GM21723 (cell line): Measurements from ENCODE around the gene CRYBG3.
A peak's percentile ranks its signal among the peaks of the same experiment; 100 is the strongest.
"Not testable (repeated sequence)": the region's sequence is repeated elsewhere in the genome, so short reads cannot be mapped to it uniquely, and the experiment has no call there.

Source experiments
- ATAC-seq: cut with Tn5 transposase; IDR thresholded peaks from one replicate; pipeline ENCODE4 v1.9.1; 2021; ENCODE audit warnings: mild to moderate bottlenecking, moderate library complexity; ENCODE audit not compliant: unreplicated experiment

The CRYBG3 gene

DNA sequence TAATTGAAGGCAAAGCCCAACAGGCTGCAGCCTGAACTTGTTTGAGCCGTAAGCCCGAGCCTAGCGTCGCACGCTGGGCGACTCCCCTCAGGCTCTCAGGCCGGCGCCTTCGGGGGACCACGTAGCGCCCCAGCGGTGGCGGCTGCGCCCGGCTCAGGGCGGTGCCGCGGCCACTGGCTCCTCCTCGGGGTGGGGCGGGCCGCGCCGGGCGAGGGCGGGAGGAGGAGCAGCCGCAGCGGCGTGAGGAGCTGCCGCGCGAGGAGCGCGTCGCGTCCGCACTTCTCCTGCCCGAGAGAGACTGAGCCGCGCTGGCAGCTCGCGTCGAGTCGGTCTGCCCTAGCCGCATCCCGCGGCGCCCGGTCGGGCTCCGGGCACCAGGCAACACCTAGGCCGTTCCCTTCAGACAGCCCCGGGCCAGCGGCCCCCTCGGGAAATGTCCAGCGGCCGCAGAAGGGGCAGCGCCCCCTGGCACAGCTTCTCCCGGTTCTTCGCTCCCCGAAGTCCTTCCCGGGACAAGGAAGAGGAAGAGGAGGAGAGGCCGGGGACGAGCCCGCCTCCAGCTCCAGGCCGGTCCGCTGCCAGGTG lies at the start of gene CRYBG3:
TSS of gene CRYBG3 (plus strand) at position 238 of the 585 bp plus-strand sequence. CDS start at position 434, 196 bp downstream.
- ATAC-seq = peak; percentile 99

GRCh38 chr3:97772926-97773325 lies 48.9 kb upstream of the CRYBG3 start:
- ATAC-seq = no peak

GRCh38 chr3:97778152-97778551 lies 43.7 kb upstream of the CRYBG3 start:
- ATAC-seq = no peak

- ATAC-seq = peak; percentile 78
Measured at GRCh38 chr3:97793420-97794019, 28.3 kb upstream of the CRYBG3 start.

- ATAC-seq = no peak
Measured at GRCh38 chr3:97795951-97796350, 25.9 kb upstream of the CRYBG3 start.

DNA sequence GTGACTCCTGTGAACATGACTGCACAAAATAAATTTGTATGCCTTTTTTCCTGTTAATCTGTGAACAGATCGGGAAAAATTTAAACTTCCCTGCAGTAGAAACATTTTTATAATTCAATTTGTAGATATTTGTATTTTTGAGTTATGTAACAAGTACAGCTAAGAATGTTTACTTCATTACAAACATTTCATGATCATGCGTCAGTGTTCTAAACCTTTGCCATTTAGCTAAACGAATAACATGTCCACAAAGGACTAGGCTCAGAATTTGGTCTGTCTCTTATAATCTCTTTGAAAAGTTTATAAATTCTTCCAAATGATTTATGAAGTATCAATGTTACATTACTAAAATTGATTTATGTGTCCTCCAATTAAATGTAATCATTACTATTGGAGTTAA lies 17.3 kb upstream of the CRYBG3 start:
- no peak for ATAC-seq

- no peak for ATAC-seq
Measured at GRCh38 chr3:97810779-97811390, 10.9 kb upstream of the CRYBG3 start.

DNA sequence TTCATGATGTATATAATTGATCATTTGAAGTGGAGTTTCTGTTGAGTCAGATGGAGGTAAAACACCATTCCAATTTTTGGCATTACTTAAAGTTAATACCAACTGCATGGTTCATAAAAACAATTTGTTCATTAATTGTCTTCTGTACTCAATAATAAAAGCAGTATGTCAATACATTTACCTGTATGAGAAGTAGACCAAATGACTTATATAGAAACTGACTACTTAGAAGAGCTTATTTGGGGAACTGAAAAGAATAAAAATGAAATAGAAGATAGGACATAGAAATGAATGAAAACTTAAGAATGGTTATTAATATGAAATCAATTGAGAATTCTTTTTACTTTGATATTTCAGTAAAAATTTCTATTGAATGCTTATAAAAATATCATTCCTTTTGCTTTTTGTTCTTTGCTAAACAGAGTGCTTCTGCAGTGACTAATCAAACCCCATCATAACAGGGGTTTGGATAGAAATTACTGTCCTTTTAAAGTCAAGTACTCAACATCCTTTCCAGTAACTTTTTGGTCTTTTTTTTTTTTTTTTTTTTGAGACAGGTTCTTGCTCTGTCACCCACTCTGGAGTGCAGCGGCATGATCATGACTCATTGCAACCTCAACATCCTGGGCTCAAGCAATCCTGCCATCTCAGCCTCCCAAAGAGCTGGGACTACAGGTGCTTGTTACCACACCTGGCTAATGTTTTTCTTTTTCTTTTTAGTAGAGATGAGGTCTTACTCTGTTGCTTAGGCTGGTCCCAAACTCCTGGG lies 6.5 kb upstream of the CRYBG3 start:
- peak; percentile 67 for ATAC-seq

GRCh38 chr3:97816811-97817210 lies 5.0 kb upstream of the CRYBG3 start:
- ATAC-seq = no peak

DNA sequence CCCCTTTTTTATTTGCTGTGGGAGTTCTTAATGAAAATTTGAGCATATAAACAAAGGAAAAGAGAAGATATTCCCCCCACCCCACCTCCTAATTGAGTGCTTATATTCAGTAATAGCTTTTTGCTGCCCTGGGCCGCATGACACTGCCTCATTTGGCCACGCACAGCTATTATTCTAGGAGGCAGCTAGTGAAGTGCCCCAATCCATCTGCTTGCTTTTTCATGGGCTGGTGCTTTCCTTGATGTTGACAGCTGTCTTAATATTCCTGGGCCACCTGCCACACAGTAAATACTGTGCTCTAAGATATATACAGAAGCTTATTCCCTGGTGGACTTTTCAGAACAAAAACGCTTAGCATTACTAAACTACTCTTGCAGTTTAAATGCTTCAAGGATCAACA lies 3.8 kb upstream of the CRYBG3 start:
- ATAC-seq = no peak

GRCh38 chr3:97820780-97821179 lies 1.0 kb upstream of the CRYBG3 start:
- ATAC-seq = no peak

DNA sequence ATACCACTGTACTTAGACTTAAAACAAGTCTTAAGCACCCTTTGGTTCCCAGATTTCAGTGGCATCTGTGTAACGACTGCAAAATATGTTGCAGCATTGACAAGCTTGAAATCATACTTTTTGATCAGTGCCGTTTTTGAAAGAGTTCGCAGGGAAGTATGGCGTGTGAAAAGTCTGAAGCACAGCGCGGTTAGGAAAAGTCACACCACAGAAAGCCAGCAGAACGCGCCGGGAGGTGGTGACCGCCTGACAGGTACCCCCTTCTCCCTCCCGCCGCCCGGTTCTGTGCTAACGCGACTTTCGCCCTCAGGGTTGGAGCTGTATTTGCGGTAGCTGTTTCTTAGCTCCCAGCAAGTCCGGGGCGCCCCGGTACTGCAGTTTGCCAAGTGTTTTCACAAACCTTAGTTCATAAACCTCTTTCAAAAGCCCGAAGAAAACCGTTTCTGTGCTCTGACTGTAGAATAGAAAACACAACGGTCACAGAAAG lies 481 bp upstream of the CRYBG3 start:
- peak; percentile 54 for ATAC-seq

- peak; percentile 42 for ATAC-seq
Measured at GRCh38 chr3:97822359-97822775, 556 bp downstream of the CRYBG3 start.

DNA sequence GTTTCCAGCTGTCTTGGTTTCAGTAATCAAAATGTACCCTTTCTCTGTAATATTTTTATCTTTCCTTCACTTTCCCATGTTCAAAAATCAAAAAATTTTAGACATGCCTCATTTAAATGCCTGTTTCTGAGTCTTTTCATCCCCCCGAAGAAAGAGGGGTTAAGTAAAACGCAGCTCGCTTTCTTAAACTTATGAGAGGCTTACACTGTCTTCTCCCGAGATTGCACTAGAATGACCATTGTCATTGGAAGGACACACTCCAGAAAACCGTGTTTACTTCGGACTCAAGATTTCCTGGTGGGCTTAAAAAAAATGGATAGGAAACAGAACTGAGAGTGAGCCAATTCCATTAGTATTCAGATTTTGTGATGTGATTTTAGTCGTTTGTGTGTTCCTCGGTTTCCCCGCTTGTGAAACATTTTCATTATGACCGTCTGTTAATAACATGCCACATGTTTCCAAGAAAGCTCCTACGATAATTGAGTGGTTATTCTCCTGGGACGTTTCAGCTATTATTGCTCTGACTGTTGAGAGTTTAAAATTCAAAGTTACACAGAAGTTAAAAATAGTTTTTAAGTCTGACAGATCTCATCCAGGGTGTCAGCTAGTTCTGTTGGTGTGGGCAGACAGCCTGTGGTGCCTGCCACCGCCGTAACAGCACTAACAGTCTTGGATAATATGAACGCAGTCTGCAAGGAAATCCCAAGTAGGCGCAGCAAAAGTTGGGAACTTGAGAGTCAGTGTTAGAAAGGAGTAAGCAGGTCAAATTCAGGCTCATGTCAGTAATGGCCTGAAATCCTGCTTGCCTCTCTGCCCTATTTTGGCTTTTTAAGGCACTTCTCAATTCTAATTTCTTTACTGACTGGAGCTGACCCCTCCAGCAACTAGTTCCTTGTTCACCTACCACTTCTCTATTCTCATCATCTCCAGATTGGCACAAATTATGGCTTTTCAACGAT lies 1.5 kb downstream of the CRYBG3 start:
- no peak for ATAC-seq

DNA sequence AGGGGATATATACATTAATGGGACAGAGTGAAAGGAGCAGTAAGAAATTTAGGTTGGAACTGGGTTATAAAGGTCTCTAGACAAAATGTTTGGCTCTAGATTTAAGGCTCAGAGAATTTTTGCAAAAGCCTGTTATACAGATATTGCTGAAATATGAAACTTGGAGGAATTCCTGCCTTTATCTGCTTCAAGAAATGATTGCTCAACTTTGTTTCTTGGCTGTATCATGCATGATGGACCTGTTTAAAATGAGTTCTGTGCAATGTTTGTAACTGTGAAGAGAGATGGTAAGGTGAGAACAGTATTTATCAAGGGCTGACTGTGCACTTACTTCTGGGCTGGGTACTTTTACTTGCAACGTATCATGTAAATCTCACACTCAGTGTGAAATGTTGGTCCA lies 3.3 kb downstream of the CRYBG3 start:
- ATAC-seq = no peak

- no peak for ATAC-seq
Measured at GRCh38 chr3:97827741-97828471, 6.1 kb downstream of the CRYBG3 start.

DNA sequence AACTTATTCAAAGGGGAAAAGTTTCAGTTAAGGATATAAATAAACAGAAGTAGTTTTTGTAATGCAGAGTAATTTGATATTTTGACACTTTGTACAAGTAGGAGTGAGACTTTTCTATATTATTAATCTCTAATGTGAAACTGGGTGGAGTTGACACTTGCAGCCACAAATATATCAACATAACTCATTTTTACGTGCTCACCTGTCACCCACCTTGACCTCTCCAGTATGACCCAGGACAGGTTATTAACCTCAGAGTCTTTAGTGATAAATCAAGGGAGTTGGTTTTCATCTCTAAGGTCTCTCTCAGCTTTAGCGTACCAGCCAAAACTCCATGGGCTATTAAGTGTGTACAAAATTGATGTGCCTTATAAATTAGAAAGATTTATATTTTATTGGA lies 7.4 kb downstream of the CRYBG3 start:
- ATAC-seq = no peak

DNA sequence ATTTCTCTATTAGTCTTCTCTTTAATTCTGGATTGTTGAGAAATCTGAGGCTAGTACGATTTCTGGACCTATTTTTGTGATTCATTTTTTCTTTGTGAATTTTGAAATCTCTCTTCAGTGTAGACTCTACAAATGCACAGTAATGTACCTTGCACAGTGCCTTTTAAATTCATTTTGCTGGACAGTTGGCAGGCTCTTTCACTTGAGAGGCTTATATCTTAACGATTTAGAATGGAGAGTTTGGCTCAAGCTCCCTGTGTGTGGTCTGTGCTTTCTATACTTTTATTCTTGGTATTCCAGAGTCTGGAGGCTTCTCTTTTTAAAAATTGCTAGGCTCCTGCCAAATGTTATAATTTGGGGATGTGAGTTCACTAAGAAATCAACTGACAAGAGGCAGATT lies 8.8 kb downstream of the CRYBG3 start:
- ATAC-seq = no peak

- ATAC-seq = no peak
Measured at GRCh38 chr3:97831140-97831539, 9.3 kb downstream of the CRYBG3 start.

- not testable (repeated sequence) for ATAC-seq
Measured at GRCh38 chr3:97833184-97833583, 11.4 kb downstream of the CRYBG3 start.
